K562 treated with DMSO at 1 percent for 12 hours (cell line): ENCODE measurements around the gene RNF25. TPM values are rescaled to one million over a fixed set of nuclear protein-coding genes. Genes with fewer than 3 reads are reported as not detected.

Source experiments
- total RNA-seq: library from RNA; unstranded; fragments of 300-600 nt; gene quantifications from 2 replicates; pipeline ENCODE4 v1.2.3, GENCODE V29; 2022; ENCODE audit not compliant: insufficient read depth

RNF25 gene, protein sequence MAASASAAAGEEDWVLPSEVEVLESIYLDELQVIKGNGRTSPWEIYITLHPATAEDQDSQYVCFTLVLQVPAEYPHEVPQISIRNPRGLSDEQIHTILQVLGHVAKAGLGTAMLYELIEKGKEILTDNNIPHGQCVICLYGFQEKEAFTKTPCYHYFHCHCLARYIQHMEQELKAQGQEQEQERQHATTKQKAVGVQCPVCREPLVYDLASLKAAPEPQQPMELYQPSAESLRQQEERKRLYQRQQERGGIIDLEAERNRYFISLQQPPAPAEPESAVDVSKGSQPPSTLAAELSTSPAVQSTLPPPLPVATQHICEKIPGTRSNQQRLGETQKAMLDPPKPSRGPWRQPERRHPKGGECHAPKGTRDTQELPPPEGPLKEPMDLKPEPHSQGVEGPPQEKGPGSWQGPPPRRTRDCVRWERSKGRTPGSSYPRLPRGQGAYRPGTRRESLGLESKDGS
- total RNA-seq, result 22.6 and 38.6 TPM in 2 replicates

DNA sequence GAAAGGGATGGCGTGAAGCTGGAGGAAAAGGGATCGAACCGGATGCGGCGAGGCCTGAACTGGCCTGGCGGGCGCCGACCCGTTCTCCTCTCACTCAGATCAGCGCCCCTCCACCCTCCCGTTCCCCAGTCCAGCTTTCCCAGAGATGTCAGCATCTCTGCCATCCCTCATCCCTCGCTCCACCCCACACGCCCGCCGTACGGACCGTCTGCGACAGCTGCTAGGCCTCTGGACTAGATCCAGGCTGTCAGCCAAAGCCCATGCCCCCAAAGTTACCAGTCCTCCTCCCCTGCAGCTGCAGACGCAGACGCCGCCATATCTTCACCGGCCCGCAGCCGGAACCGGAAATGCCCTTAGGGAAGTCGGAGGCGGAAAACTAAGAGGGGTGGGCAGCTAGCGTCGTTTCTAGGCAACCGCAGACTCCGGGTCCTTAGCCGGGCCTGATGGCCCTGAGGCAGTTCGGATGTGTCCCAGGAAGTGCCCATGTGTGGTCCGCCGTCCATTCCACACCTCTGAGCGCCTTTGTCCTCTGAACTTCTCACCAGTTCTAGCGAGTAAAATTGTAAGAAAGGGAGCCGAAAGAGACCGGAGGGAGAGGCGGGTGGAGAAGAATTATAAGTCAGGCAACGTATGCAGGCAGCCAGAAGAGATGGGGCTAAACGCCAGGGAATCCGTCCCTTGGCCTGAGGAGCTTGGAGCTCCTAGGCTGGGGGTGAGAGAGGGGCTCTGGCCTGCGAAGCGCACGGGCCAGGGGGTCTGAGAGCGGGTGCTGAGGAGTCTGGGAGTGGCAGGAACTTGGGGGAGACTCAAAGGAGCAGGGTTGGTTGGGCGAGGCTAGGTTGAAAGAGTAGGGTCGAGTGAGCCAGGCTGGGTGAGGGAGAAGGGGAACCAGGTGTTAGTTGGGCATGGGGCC lies at the start of gene RNF25, which contains the start of gene STK36:
RNF25 (minus strand) TSS at position 349 of the 913 bp plus-strand sequence; CDS start at position 317, 32 bp downstream.
STK36 (plus strand) TSS at position 433 of the 913 bp plus-strand sequence. CDS start 744 bp downstream, outside the sequence.

DNA sequence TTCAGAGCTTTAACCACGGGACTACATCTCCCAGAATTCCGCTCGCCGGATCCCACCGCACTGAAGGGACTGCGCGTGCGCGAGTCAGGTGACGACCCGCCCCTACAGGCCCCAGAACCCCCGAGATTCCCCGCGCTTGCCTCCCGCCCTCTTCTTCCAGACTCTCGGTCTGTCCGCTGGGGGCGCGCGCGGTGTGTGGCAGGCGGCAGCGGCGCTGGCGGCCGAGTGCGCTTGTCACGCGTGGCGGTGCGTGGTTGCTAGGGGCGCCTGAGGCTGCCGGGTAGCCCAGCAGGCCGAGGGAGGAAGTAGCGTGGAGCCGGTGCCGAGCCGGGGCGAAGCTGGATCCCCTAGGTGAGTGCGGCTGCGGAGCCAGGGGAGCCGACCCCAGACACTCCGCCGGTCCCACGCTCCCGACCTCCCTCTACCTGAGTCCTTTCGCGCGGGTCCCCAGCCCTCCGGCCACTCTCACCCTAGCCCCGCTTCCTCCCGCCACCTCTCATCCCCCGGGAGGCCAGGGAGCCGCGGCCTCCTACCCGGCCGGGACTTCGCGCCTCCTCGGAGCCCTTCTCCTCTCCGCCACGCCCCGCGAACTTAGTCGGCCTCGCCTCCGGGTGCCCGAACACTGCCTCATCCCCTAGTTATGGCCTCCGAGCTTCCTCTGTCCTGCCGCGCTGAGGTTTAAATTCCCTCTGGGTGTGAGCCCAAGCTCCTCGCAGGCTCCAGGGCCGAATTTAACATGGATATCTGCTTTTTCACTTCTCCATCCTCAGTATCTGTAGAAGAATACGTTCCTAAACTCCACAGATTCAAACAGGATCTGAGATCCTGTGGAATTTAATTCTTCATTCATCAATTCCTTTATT lies 39.1 kb upstream of the RNF25 start, which contains the start of gene TTLL4:
TTLL4 (plus strand) TSS at position 149 of the 863 bp plus-strand sequence. CDS start 26,842 bp downstream, outside the sequence.

DNA sequence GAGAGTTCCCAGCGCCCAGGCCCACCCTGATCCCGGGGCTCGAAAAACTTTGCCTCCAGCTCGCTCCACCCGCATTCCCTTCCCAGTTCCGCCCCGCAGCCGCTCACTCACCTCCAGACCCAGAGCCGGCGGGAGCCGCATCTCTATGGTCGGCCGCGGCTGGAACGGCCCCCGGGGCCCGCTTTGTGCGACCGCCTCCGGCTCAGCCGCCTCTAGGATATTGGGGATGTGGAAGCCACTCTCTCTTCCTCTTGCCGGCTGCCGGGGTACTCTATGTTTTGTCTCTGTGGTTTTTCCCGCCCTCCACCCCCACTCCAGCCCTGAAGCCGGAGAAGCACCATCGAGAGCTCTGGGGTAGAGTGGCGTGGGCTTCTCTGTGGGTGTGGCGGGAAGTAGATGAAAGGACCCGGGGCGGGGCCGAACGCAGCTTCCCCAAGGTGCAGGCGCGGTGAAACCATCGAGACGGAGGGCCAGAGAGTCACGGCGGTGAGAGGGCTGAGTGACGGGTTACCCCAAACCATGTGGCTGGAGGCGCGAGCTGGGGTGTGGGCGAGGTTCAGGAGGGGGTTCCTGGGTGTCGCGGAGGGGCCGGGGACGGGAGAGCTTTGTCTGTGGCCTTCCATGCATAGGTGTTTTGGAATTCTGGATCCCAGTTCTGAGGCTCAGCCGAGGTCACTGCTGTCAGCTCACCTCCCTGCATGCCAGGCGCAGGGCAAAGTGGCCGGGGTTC lies 12.4 kb downstream of the RNF25 start, which contains the start of the genes BCS1L and ZNF142:
BCS1L (plus strand) TSS at position 426 of the 730 bp plus-strand sequence. CDS start 1,305 bp downstream, outside the sequence.
ZNF142 (minus strand) TSS at position 366 of the 730 bp plus-strand sequence. CDS start 3,194 bp downstream, outside the sequence.

Other genes starting within 250 kb of the RNF25 start
- 0.68 and 4.9 TPM in 2 replicates for gene USP37, start 103.7 kb downstream of the RNF25 start, total RNA-seq
- 8.1 and 30.9 TPM in 2 replicates for gene CNOT9, start 103.2 kb downstream of the RNF25 start, total RNA-seq
- gene PLCD4, start 64.1 kb downstream of the RNF25 start, total RNA-seq, result 0.31 TPM in 1 of 2 replicates, not detected in the other
- gene ZNF142, start 12.4 kb downstream of the RNF25 start, total RNA-seq, result 2.5 and 14.3 TPM in 2 replicates
- gene BCS1L, start 12.3 kb downstream of the RNF25 start, total RNA-seq, result 23.2 TPM in 2 replicates
- 4.2 and 6.8 TPM in 2 replicates for gene STK36, start 84 bp upstream of the RNF25 start, total RNA-seq
- 28.0 and 54.8 TPM in 2 replicates for gene TTLL4, start 38.8 kb upstream of the RNF25 start, total RNA-seq
- gene CYP27A1, start 110.1 kb upstream of the RNF25 start, total RNA-seq, result not detected in 2 replicates
- not detected in 2 replicates for gene PRKAG3, start 159.8 kb upstream of the RNF25 start, total RNA-seq
- gene WNT6, start 187.8 kb upstream of the RNF25 start, total RNA-seq, result not detected in 2 replicates
- not detected in 2 replicates for gene WNT10A, start 208.8 kb upstream of the RNF25 start, total RNA-seq